B cell (primary cell): ENCODE measurements around the gene TTC38. TPM values are rescaled to one million over a fixed set of nuclear protein-coding genes. Genes with fewer than 3 reads are reported as not detected.

Source experiments
- ATAC-seq: fragments of 200-7000 bp; cut with Tn5 transposase; one replicate; pipeline ENCODE4 v1.10.0; 2021; ENCODE audit warnings: low read depth, mild to moderate bottlenecking, moderate number of reproducible peaks, moderate library complexity
- CTCF ChIA-PET: fragments of 350-600 bp; sonication (Branson Sonifier 250); formaldehyde crosslinking; loops from one replicate; lab custom pipeline; 2021; ENCODE audit warnings: antibody characterized with exemption, inconsistent platforms; lab: Charles Lee
- POLR2A ChIA-PET: fragments of 350-600 bp; sonication (Branson Sonifier 250); formaldehyde crosslinking; loops from one replicate; lab custom pipeline; 2021; ENCODE audit warnings: antibody characterized with exemption; lab: Charles Lee
- DNase-seq: peaks from one replicate; pipeline ENCODE4 v3.0.0; 2013
- H2AFZ ChIP-seq: 2 replicates; pipeline ENCODE4 v1.6.1; 2012; ENCODE audit warnings: mild to moderate bottlenecking, low read depth, low read length; ENCODE audit not compliant: insufficient read depth, poor library complexity, severe bottlenecking
- H3K27ac ChIP-seq, 2 donors: 1 replicate in 1 of 2; 2 replicates in 1 of 2; pipeline ENCODE4 v1.5.1; 2012 to 2013; ENCODE audit warnings: low read length in 2 of 2, mild to moderate bottlenecking in 2 of 2, moderate library complexity in 1 of 2
- H3K27me3 ChIP-seq, 4 experiments: fragments of 200-600 bp in 1 of 4; sonication (generic) in 1 of 4; replicated peaks in 1 of 4; 1 replicate in 2 of 4; 2 replicates in 2 of 4; pipeline versions ENCODE4 v1.6.1 to v1.7.0; 2013 to 2016; ENCODE audit warnings: low read length in 3 of 4, mild to moderate bottlenecking in 2 of 4, mixed read lengths in 1 of 4, moderate library complexity in 1 of 4; ENCODE audit not compliant: insufficient read depth in 4 of 4, control insufficient read depth in 3 of 4; ENCODE audit errors: control extremely low read depth in 1 of 4
- H3K36me3 ChIP-seq, 2 experiments: replicated peaks in 1 of 2; 1 replicate in 1 of 2; 2 replicates in 1 of 2; pipeline versions ENCODE4 v1.6.1 to v1.7.1; 2013; ENCODE audit warnings: low read length in 1 of 2; ENCODE audit not compliant: insufficient read depth in 2 of 2, control insufficient read depth in 1 of 2; ENCODE audit errors: control extremely low read depth in 1 of 2, extremely low read depth in 1 of 2
- H3K4me1 ChIP-seq, 2 donors: fragments of 200-600 bp in 1 of 2; sonication (generic) in 1 of 2; 1 replicate in 1 of 2; 2 replicates in 1 of 2; pipeline versions ENCODE4 v1.5.1 to v1.6.1; 2013 to 2017; ENCODE audit warnings: low read length in 2 of 2; ENCODE audit not compliant: control insufficient read depth in 2 of 2, insufficient read depth in 2 of 2
- H3K4me2 ChIP-seq: replicated peaks from 2 replicates; pipeline ENCODE3; 2012; ENCODE audit warnings: mild to moderate bottlenecking, low read depth, low read length; ENCODE audit not compliant: poor library complexity, severe bottlenecking
- H3K4me3 ChIP-seq, 5 experiments: fragments of 200-600 bp in 1 of 5; sonication (generic) in 1 of 5; 1 replicate in 3 of 5; 2 replicates in 2 of 5; pipeline versions ENCODE4 v1.5.1 to v1.7.0; 2011 to 2016; ENCODE audit warnings: low read length in 4 of 5, mild to moderate bottlenecking in 4 of 5, low read depth in 2 of 5, control low read depth in 1 of 5, moderate library complexity in 1 of 5; ENCODE audit not compliant: insufficient read depth in 1 of 5; ENCODE audit errors: control extremely low read depth in 1 of 5, extremely low read depth in 1 of 5
- H3K79me2 ChIP-seq: fragments of 200-600 bp; sonication (generic); one replicate; pipeline ENCODE4 v1.6.0; 2016; ENCODE audit warnings: low read length; ENCODE audit not compliant: control insufficient read depth, insufficient read depth
- H3K9ac ChIP-seq: fragments of 200-600 bp; sonication (generic); 2 replicates; pipeline ENCODE4 v1.6.1; 2017; ENCODE audit warnings: mild to moderate bottlenecking, low read length, moderate library complexity
- H3K9me3 ChIP-seq, 3 donors: one replicate each; pipeline versions ENCODE4 v1.6.1 to v1.7.1; 2013; ENCODE audit warnings: low read length in 2 of 3; ENCODE audit not compliant: control insufficient read depth in 2 of 3, insufficient read depth in 1 of 3; ENCODE audit errors: control extremely low read depth in 1 of 3
- H4K20me1 ChIP-seq: 2 replicates; pipeline ENCODE4 v1.6.0; 2012; ENCODE audit warnings: mild to moderate bottlenecking, low read length; ENCODE audit not compliant: insufficient read depth, control insufficient read depth, poor library complexity, severe bottlenecking
- H3K27ac Mint-ChIP-seq: one replicate; pipeline ENCODE4 v1.8.0; 2021; ENCODE audit warnings: mixed read lengths
- H3K27me3 Mint-ChIP-seq: one replicate; pipeline ENCODE4 v1.8.0; 2021; ENCODE audit warnings: mixed read lengths
- H3K4me1 Mint-ChIP-seq: one replicate; pipeline ENCODE4 v1.8.0; 2021; ENCODE audit warnings: mixed read lengths
- H3K4me3 Mint-ChIP-seq: one replicate; pipeline ENCODE4 v1.8.0; 2021; ENCODE audit warnings: mixed read lengths
- H3K9me3 Mint-ChIP-seq: one replicate; pipeline ENCODE4 v1.8.0; 2022; ENCODE audit warnings: mixed read lengths; ENCODE audit not compliant: insufficient read depth
- CTCF ChIP-seq: fragments of 200-600 bp; IDR thresholded peaks from one replicate; pipeline ENCODE4 v1.8.0; 2022; ENCODE audit warnings: antibody characterized with exemption, mild to moderate bottlenecking
- EZH2 ChIP-seq: IDR thresholded peaks from 2 replicates; pipeline ENCODE4 v1.6.1; 2012; ENCODE audit warnings: borderline replicate concordance, low read depth, mild to moderate bottlenecking, moderate library complexity, low read length; ENCODE audit not compliant: insufficient read depth, poor library complexity, severe bottlenecking
- WGBS: methylation state at CpG from one replicate; pipeline ENCODE4 v1.1.5; 2013; ENCODE audit warnings: missing lambda C conversion rate; ENCODE audit not compliant: insufficient coverage; 5-methylcytosine and 5-hydroxymethylcytosine counted together
- intact Hi-C: fragments of 100-400 bp; cut with micrococcal nuclease; formaldehyde crosslinking; loops from one replicate; pipeline ENCODE4 v1.10.0; 2022
- polyA plus RNA-seq: library from polyadenylated mRNA; depleted of rRNA; stranded (reverse); fragments of >200 nt; gene quantifications from 2 replicates; pipeline ENCODE4 v1.2.3, GENCODE V29; 2012
- total RNA-seq, 2 donors: library from RNA; stranded (reverse); fragments of 120-200 nt in 1 of 2; gene quantifications; 1 replicate in 1 of 2; 2 replicates in 1 of 2; pipeline versions ENCODE4 v1.2.3 to v1.2.4, GENCODE V29; 2013 to 2022

The TTC38 gene
- total and polyA plus RNA-seq, 2 donors (not counting 1 experiment from before 2014, with no cell fraction given), result 10.8 to 13.3 TPM

GRCh38 chr22:46290843-46291785 is 23.3 kb downstream of the TTC38 start:
- no peak overlapping the region for H3K9ac ChIP-seq
- DNase-seq (no peak), ATAC-seq (no peak)
- peaks cover 0 to 2% of the 10 kb centered on the region in 2 experiments for H3K36me3 ChIP-seq
- H3K4me3 ChIP-seq, result no peak overlapping the region
- POLR2A ChIA-PET, result no interaction called here
- Mint-ChIP-seq H3K4me3 (no peak overlapping the region), H3K27ac (peak overlapping the region; percentile 32), H3K4me1 (peaks cover 63% of the 10 kb centered on the region), H3K27me3 (no peaks in the 10 kb centered on the region), H3K9me3 (no peaks in the 10 kb centered on the region)
- no peak overlapping the region for H3K27ac ChIP-seq
- no peak overlapping the region for H2AFZ ChIP-seq
- H3K4me1 ChIP-seq, result peaks cover 49 to 67% of the 10 kb centered on the region in 2 donors
- WGBS, result 94% methylated on average over 15 of the region's 23 CpGs
- H4K20me1 ChIP-seq, result no peaks in the 10 kb centered on the region
- no peaks in the 10 kb centered on the region for H3K27me3 ChIP-seq
- intact Hi-C loops, result no loop called here
- H3K4me2 ChIP-seq, result no peak overlapping the region
- H3K79me2 ChIP-seq, result peaks cover 4% of the 10 kb centered on the region
- no peak for TF ChIP-seq CTCF
- TF ChIP-seq EZH2, result no peak
- CTCF ChIA-PET, result interaction anchor here (0.8 kb wide), 1 partner anchor 164 kb away, joined by 3 read pairs; no protein-coding TSS in a partner anchor
- H3K9me3 ChIP-seq, result peaks cover 0 to 19% (median 0%) of the 10 kb centered on the region in 3 donors

- CTCF ChIA-PET, result no interaction called here
- H3K27ac Mint-ChIP-seq, result peak overlapping the region; percentile 46
- intact Hi-C loops, result no loop called here
- Histone ChIP-seq H2AFZ (no peak overlapping the region), H3K9ac (no peak overlapping the region), H3K4me2 (peak overlapping the region; percentile 1), H3K79me2 (peaks cover 5% of the 10 kb centered on the region), H4K20me1 (no peaks in the 10 kb centered on the region), H3K4me3 (no peak overlapping the region), H3K4me1 (peaks cover 44 to 63% of the 10 kb centered on the region in 2 donors), H3K27ac (no peak overlapping the region), H3K9me3 (peaks cover 0 to 19% (median 0%) of the 10 kb centered on the region in 3 donors), H3K27me3 (peaks cover 0 to 3% (median 0%) of the 10 kb centered on the region in 4 experiments), H3K36me3 (peaks cover 0 to 2% of the 10 kb centered on the region in 2 experiments)
- WGBS, result 84% methylated on average over 2 of the region's 3 CpGs
- POLR2A ChIA-PET, result no interaction called here
- no peak overlapping the region for H3K4me3 Mint-ChIP-seq
- peaks cover 63% of the 10 kb centered on the region for H3K4me1 Mint-ChIP-seq
- no peaks in the 10 kb centered on the region for H3K27me3 Mint-ChIP-seq
- ATAC-seq (no peak), DNase-seq (no peak)
- TF ChIP-seq EZH2 (no peak), CTCF (no peak)
- H3K9me3 Mint-ChIP-seq, result no peaks in the 10 kb centered on the region
These were observed 24.4 kb downstream of the TTC38 start for GRCh38 chr22:46292173-46292572.
